GM20000 (cell line): ENCODE results near the gene PPP1R3D.

Experiments used
- DNase-seq: peaks from one replicate; pipeline ENCODE4 v3.0.0; 2012; ENCODE audit warnings: low spot score
- TF ChIP-seq, protein P1 (sequence below): IDR thresholded peaks from 2 replicates; pipeline ENCODE4 v1.5.1; 2012; ENCODE audit warnings: mild to moderate bottlenecking, control low read depth; ENCODE audit errors: extremely low read depth, missing control alignments

PPP1R3D gene

DNA sequence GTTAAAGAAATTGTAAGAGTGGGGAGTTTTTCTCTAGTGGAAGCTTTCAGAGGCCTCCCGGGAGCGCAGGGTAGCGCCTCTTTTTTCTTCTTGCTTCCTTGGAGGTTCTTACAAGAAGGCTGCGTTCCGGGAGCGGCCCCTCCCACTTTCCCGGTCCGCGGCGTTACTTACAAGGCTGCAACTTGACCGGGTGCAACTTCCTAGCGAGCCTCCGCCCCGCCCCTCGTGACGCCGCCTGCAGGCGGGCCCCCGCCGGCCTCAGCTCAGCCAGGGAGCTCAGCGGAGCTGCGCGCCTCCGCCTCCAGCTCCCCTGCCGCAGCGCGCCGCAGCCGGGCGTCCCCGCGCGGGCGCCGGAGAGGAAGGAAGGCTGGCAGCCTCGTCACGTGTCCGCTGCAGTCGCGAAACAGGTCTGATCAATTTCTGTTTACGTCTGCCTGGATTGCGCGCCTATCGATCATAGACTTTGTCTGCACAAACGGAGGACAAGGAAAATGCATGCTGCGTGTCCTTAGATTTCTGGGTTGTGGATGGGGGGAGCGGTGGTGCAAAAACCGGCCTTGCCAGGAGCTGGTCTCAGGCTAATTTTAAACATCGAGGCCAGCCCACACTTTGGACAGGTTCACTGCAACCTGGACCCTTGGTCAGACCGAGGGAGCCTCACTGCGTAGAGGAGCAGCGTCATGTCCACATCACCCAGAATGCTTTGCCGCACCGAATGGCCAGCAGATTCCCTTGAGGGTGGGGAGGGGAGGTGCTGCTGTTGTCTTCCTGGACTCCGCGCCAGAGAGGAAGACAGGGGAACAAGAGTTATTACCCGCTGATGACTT is at the start of gene PPP1R3D, which contains the start of gene FAM217B:
TSS of gene PPP1R3D (minus strand) at position 177 of the 827 bp plus-strand sequence. CDS start 374 bp downstream, outside the sequence.
TSS of gene FAM217B (plus strand) at position 261 of the 827 bp plus-strand sequence. CDS start 3,555 bp downstream, outside the sequence.
- TF ChIP-seq, protein P1, sequence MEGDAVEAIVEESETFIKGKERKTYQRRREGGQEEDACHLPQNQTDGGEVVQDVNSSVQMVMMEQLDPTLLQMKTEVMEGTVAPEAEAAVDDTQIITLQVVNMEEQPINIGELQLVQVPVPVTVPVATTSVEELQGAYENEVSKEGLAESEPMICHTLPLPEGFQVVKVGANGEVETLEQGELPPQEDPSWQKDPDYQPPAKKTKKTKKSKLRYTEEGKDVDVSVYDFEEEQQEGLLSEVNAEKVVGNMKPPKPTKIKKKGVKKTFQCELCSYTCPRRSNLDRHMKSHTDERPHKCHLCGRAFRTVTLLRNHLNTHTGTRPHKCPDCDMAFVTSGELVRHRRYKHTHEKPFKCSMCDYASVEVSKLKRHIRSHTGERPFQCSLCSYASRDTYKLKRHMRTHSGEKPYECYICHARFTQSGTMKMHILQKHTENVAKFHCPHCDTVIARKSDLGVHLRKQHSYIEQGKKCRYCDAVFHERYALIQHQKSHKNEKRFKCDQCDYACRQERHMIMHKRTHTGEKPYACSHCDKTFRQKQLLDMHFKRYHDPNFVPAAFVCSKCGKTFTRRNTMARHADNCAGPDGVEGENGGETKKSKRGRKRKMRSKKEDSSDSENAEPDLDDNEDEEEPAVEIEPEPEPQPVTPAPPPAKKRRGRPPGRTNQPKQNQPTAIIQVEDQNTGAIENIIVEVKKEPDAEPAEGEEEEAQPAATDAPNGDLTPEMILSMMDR = no peak
- DNase-seq = peak; percentile 98

DNA sequence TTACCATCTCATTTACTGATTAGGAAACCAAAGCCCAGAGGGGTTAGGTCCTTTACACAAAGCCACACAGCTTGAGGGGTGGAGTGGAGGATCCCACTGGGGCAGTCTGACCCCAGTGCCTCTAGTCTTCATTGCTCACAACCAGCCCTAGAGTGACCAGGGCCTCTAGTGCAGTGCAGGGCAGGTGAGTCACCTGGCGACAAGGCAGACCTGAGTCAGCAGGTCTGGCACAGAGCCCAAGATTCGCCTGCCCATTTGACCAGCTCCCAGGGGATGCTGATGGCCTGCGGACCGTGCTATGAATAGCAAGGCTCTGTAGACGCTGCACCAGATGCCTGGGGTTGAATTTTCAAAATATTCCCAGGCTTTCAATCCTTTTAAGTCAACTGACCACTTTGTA is 48.0 kb upstream of the PPP1R3D start:
- DNase-seq = no peak
- TF ChIP-seq, protein P1 = no peak

DNA sequence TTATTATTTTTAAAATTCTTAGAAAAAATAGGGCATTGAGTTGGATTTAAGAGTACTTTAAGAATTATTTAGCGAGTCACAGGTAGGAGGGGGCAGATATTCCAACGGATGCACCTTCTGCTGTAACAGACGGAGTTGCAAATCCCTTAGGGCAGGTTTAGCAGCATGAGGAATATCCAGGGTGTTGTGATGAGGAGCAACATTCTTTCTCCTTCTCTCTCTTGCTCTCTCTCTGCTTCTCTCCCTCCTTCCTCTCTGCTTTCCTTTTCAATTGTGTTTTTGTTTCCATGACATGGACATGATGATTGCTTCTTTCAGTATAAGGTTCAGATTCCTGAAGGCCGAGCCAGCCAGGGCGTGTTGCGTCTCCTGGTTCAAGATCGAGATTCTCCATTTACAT is 47.0 kb upstream of the PPP1R3D start:
- TF ChIP-seq, protein P1 = no peak
- DNase-seq = no peak

GRCh38 chr20:59985864-59986263 is 45.8 kb upstream of the PPP1R3D start:
- no peak for DNase-seq
- TF ChIP-seq, protein P1 = no peak

GRCh38 chr20:59985164-59985563 is 45.1 kb upstream of the PPP1R3D start:
- no peak for DNase-seq
- TF ChIP-seq, protein P1 = no peak

GRCh38 chr20:59984541-59984940 is 44.4 kb upstream of the PPP1R3D start:
- DNase-seq = peak; percentile 11
- TF ChIP-seq, protein P1 = no peak

DNA sequence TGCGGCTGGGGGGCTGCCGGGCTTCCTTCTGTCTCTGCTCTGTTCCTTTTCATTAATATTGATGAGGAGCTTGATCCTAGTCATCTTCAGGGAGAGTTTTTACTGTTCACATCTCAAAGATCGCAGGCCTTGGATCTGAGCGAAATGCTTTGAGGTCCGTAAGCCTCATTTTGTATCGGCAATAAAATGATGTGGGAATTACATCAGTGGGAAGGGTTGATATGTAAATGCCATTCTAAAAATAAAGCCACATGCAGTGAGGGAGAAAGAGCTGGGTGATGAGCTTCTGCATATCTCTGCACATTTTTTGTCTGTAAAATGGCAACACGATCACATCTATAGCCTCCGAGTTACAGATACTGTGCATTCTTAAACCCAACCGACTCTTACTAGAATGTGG is 43.0 kb upstream of the PPP1R3D start:
- no peak for DNase-seq
- TF ChIP-seq, protein P1 = no peak
